Endothelial cell (in vitro differentiated cells): ENCODE data around the gene CBFA2T3. TPM values are rescaled to one million over a fixed set of nuclear protein-coding genes. Genes with fewer than 3 reads are reported as not detected.

Experiments
- DNase-seq: peaks from one replicate; pipeline ENCODE4 v3.0.0; 2021; ENCODE audit warnings: low spot score
- H3K27ac Mint-ChIP-seq: one replicate; pipeline ENCODE4 v1.8.0; 2021; ENCODE audit warnings: mixed read lengths, inconsistent platforms; ENCODE audit not compliant: unreplicated experiment
- H3K27me3 Mint-ChIP-seq: one replicate; pipeline ENCODE4 v1.8.0; 2021; ENCODE audit warnings: mild to moderate bottlenecking, moderate library complexity, mixed read lengths, inconsistent platforms; ENCODE audit not compliant: unreplicated experiment
- H3K36me3 Mint-ChIP-seq: one replicate; pipeline ENCODE4 v1.8.0; 2021; ENCODE audit warnings: mild to moderate bottlenecking, low read depth, mixed read lengths, inconsistent platforms; ENCODE audit not compliant: unreplicated experiment
- H3K4me1 Mint-ChIP-seq: one replicate; pipeline ENCODE4 v1.8.0; 2021; ENCODE audit warnings: mild to moderate bottlenecking, mixed read lengths, inconsistent platforms; ENCODE audit not compliant: unreplicated experiment
- H3K4me3 Mint-ChIP-seq: one replicate; pipeline ENCODE4 v1.8.0; 2021; ENCODE audit warnings: mild to moderate bottlenecking, mixed read lengths, inconsistent platforms; ENCODE audit not compliant: unreplicated experiment
- H3K9me3 Mint-ChIP-seq: one replicate; pipeline ENCODE4 v1.8.0; 2021; ENCODE audit warnings: mixed read lengths, inconsistent platforms; ENCODE audit not compliant: unreplicated experiment
- total RNA-seq: library from RNA; stranded (reverse); fragmentation: NEBNext Ultra II Directional; extraction: Animal tissue kit (Norgen Biotek cat#: 25700); gene quantifications from one replicate; pipeline ENCODE4 v1.2.1, GENCODE V29; 2021; ENCODE audit not compliant: unreplicated experiment
- TF ChIP-seq, protein P1 (sequence below): fragments of 200-600 bp; sonication (generic); IDR thresholded peaks from one replicate; pipeline ENCODE4 v1.5.0; 2021; ENCODE audit warnings: antibody characterized with exemption; ENCODE audit not compliant: unreplicated experiment

CBFA2T3 gene
- total RNA-seq, 1 donor from 2014 or later = 1.6 TPM

DNA sequence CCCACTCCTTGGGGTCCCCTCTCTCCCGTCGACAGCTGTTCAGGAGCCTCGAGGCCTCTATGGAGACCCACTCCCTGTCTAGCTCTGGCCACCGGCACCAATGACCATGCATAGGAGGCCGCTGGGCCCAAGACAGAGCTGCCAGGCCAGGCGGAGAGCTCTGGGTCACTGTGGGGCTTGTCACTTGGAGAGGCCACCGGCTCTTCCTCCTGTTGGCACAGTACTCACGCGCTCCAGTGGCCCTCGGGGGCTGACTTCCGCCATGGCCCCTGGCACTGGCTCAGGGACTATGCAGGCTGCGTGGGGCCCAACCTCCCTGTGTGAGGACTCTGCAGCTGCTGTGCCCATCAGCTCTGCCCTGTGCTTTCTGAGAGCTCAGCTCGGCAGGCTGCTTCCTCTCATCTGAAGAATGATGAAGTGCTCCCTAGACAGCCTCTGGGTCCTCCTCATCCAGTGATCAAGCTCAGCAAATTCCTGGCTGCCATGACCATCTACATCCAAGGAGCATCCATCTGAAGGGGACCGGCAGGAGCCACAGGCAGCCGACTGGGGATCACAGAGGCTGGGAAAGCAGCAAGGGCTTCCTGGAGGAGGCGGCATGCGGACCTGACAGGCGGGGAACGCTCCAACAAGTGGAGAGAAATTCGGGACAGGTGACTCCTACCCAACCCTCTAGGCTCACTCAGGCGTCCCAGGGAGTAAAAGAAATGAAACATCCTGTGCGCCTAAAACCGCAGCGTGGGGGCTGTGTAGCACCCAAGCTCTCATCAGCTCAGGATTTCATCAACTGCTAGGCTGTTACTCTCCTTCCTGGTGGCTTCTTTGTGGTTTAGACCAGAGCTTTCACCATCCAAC is 137.0 kb downstream of the CBFA2T3 start:
- Mint-ChIP-seq H3K4me3 (no peak overlapping the region), H3K27me3 (peaks cover 6% of the 10 kb centered on the region), H3K36me3 (peaks cover 9% of the 10 kb centered on the region), H3K9me3 (no peaks in the 10 kb centered on the region), H3K4me1 (no peaks in the 10 kb centered on the region), H3K27ac (no peak overlapping the region)
- TF ChIP-seq, protein P1, sequence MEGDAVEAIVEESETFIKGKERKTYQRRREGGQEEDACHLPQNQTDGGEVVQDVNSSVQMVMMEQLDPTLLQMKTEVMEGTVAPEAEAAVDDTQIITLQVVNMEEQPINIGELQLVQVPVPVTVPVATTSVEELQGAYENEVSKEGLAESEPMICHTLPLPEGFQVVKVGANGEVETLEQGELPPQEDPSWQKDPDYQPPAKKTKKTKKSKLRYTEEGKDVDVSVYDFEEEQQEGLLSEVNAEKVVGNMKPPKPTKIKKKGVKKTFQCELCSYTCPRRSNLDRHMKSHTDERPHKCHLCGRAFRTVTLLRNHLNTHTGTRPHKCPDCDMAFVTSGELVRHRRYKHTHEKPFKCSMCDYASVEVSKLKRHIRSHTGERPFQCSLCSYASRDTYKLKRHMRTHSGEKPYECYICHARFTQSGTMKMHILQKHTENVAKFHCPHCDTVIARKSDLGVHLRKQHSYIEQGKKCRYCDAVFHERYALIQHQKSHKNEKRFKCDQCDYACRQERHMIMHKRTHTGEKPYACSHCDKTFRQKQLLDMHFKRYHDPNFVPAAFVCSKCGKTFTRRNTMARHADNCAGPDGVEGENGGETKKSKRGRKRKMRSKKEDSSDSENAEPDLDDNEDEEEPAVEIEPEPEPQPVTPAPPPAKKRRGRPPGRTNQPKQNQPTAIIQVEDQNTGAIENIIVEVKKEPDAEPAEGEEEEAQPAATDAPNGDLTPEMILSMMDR = no peak
- DNase-seq = no peak

DNA sequence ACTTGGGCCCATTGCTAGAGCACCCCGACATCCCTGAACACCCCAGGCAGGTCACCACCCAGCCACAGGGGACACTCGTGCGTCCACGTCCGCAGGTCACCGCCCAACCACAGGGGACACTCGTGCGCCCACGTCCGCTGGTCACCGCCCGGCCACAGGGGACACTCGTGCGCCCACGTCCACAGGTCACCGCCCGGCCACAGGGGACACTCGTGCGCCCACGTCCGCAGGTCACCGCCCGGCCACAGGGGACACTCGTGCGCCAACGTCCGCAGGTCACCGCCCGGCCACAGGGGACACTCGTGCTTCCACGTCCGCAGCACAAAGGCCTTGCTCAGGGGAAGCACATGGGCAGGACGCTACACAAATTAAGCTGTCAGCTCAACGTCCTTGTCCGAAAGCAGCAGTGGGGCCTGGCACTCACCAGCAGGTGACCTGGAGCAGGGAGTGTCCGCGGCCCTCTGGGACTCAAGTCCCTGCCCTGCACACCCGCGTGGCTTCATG is 137.9 kb downstream of the CBFA2T3 start:
- DNase-seq = no peak
- TF ChIP-seq, protein P1 = peak; percentile 29
- Mint-ChIP-seq H3K4me3 (peak overlapping the region; percentile 31), H3K27me3 (peaks cover 6% of the 10 kb centered on the region), H3K4me1 (no peaks in the 10 kb centered on the region), H3K9me3 (no peaks in the 10 kb centered on the region), H3K27ac (no peak overlapping the region), H3K36me3 (peaks cover 9% of the 10 kb centered on the region)

DNA sequence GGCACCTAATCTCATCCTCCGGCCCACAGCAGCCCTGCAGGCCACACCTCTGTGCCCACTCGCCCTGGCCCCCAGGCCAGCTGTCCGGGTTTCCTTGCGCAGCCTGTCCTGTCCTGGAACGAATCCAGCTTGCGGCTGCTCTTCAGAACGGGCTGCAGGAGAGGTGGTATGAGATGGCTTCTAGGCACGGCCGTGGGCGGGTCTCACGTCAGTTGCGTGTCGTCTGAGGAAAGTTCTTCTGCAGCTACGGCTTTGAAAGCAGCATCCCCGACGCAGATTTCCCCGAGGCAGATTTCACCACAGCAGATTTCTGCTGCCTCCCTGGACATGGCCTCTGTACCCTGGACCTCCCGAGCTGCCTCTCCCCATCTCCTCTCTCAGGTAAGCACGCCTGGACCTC is 138.4 kb downstream of the CBFA2T3 start:
- H3K4me1 Mint-ChIP-seq = no peaks in the 10 kb centered on the region
- H3K36me3 Mint-ChIP-seq = peaks cover 9% of the 10 kb centered on the region
- no peak for DNase-seq
- peaks cover 2% of the 10 kb centered on the region for H3K27me3 Mint-ChIP-seq
- TF ChIP-seq, protein P1 = no peak
- H3K27ac Mint-ChIP-seq = no peak overlapping the region
- H3K9me3 Mint-ChIP-seq = no peaks in the 10 kb centered on the region
- peak overlapping the region; percentile 31 for H3K4me3 Mint-ChIP-seq

DNA sequence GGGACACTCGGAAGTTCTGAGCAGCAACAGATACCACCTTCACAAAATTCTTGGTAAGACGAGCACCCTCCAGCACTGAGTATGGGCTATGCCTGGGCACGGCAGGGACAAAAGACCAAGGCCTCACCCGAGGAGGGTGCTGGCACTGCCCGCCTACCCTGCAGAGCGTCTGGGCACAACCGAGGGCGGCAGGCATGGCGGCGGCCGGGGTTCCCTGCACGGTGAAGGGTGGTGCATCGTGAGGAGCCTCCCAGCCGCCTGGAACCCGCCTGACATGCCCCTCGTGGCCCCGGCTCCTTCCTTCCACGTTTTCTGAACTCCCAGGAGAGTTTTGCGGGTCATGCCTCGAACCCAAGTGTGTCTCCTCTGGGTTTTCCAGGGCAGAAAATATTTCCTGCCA is 139.2 kb downstream of the CBFA2T3 start:
- Mint-ChIP-seq H3K36me3 (peaks cover 4% of the 10 kb centered on the region), H3K27ac (no peak overlapping the region), H3K9me3 (no peaks in the 10 kb centered on the region), H3K4me1 (no peaks in the 10 kb centered on the region), H3K4me3 (no peak overlapping the region), H3K27me3 (no peaks in the 10 kb centered on the region)
- DNase-seq = no peak
- TF ChIP-seq, protein P1 = no peak

DNA sequence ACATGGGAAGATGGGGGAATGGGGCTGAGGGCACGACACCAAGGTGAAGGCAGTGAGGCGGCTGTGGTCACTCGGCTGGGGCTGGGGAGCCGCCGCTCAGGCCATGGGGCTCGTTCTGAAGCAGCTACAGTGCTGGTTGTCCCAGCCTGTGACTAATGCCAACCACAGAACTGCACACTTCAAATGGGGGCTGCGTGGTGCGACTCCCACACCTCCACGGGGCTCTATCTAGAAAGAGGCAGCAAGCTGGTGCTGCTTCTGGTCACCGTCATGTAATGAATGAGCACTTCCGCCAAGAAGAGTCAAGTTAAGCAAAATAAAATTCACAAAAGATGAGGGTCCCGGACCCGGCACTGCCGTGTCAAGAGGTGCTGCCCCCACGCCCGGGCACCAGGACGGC is 140.2 kb downstream of the CBFA2T3 start:
- Mint-ChIP-seq H3K36me3 (peaks cover 4% of the 10 kb centered on the region), H3K9me3 (no peaks in the 10 kb centered on the region), H3K4me3 (no peak overlapping the region), H3K27ac (no peak overlapping the region), H3K27me3 (no peaks in the 10 kb centered on the region), H3K4me1 (no peaks in the 10 kb centered on the region)
- TF ChIP-seq, protein P1 = no peak
- DNase-seq = no peak
